H1 (cell line): ENCODE data around the gene FRMD4A. TPM values are rescaled to one million over a fixed set of nuclear protein-coding genes. Genes with fewer than 3 reads are reported as not detected.

Experiments used
- CHD7 ChIP-seq: fragments of 300-600 bp; sonication (generic); IDR thresholded peaks from 2 replicates; pipeline ENCODE4 v1.7.1; 2012; ENCODE audit warnings: low read length, moderate library complexity, mild to moderate bottlenecking, inconsistent platforms; ENCODE audit not compliant: insufficient replicate concordance
- CREB1 ChIP-seq: IDR thresholded peaks from 2 replicates; pipeline ENCODE4 v1.6.1; 2012; ENCODE audit warnings: inconsistent platforms
- MAX ChIP-seq: IDR thresholded peaks from 2 replicates; pipeline ENCODE4 v1.6.1; 2012; ENCODE audit warnings: inconsistent platforms
- PHF8 ChIP-seq: fragments of 200-600 bp; sonication (generic); conservative IDR thresholded peaks from 2 replicates; pipeline ENCODE4 v1.7.1; 2012; ENCODE audit warnings: low read depth, mild to moderate bottlenecking, inconsistent platforms, low read length, moderate library complexity
- SIX5 ChIP-seq: IDR thresholded peaks from 2 replicates; pipeline ENCODE4 v1.6.1; 2011; ENCODE audit warnings: mild to moderate bottlenecking, low read depth, low read length
- TAF7 ChIP-seq: optimal IDR thresholded peaks from 2 replicates; pipeline ENCODE3; 2011; ENCODE audit warnings: low read depth, mild to moderate bottlenecking, inconsistent platforms, low read length, moderate library complexity, borderline replicate concordance
- YY1 ChIP-seq: IDR thresholded peaks from 2 replicates; pipeline ENCODE4 v1.6.1; 2011; ENCODE audit warnings: low read depth, mild to moderate bottlenecking, low read length
- polyA plus RNA-seq, 7 experiments: library from polyadenylated mRNA; depleted of rRNA in 3 of 7; stranded (reverse) in 5 of 7; unstranded in 2 of 7; fragments of >200 nt in 5 of 7; fragments of 200-250 nt in 2 of 7; gene quantifications; 1 replicate in 5 of 7; 2 replicates in 1 of 7; 4 replicates in 1 of 7; pipeline versions ENCODE4 v1.2.1 to v1.2.3, GENCODE V29; 2011 to 2013; ENCODE audit warnings: missing spikeins in 2 of 7, mixed read lengths in 2 of 7
- total RNA-seq: library from RNA; stranded (reverse); fragmentation: NEBNext Ultra II Directional; extraction: Animal tissue kit (Norgen Biotek cat#: 25700); gene quantifications from 2 replicates; pipeline ENCODE4 v1.2.1, GENCODE V29; 2021

Gene FRMD4A
- total and polyA plus RNA-seq, 2 of the 8 experiments (the other 6 are each of a cell fraction or from before 2014, with no cell fraction given), result 38.6 to 39.6 TPM

GRCh38 chr10:14220026-14220425 is 110.7 kb downstream of the FRMD4A start (continued):
- TF ChIP-seq CHD7 (no peak), MAX (no peak), YY1 (no peak), SIX5 (no peak), CREB1 (no peak), TAF7 (no peak), PHF8 (no peak)
